HG02623 (cell line): ENCODE results near the gene FILIP1.

Source experiments
- ATAC-seq: cut with Tn5 transposase; IDR thresholded peaks from one replicate; pipeline ENCODE4 v1.9.1; 2021; ENCODE audit warnings: moderate library complexity; ENCODE audit not compliant: unreplicated experiment

Gene FILIP1

DNA sequence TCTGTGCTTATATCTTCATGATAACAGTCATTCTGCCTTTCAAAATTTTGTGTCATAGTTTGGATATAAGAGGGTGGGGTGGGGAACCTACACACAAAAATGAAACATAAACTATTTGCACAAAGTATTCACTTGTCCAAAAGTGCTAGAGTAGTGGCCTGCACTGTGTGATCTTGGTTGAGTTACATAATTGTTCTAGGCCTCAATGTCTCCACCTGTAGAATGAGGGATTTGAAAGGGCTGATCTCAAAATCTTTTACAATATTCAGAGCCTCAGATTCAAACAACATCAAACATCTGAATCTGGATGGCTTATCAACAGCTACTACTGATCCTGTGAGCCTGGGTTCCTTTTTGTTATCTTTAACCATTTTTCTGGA lies 144.7 kb downstream of the FILIP1 start:
- ATAC-seq: no peak

DNA sequence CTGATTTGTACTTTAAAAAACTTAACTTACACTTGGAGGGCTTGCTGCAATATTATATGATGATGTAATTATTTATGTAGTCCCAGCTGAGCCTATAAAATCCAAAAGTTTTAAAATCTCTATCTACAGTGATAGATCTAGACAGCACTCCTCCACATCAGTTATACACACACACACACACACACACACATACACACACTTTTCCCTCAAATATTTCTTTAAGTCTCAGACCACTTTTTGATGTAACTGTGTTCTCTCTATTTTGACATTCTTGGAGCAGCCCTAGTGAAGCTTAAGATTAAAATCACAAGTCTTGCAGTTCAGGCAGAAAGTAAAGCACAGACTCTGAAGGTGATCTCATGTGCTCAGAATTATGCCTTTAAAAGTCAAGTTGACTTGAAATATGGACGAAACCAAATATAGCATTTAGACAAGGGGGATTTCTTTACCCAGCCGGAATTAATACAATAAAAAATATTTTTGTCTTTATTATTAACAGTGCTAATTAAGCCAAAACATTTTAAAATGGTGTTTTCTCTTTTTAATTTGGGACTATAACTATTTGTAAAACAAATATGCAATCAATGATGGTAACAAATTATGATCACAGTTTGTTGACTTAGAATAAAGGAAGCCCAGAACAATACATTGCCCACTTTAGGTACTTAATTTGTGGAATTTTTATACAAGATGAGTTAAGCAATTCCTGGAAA lies 145.5 kb downstream of the FILIP1 start:
- ATAC-seq: no peak

DNA sequence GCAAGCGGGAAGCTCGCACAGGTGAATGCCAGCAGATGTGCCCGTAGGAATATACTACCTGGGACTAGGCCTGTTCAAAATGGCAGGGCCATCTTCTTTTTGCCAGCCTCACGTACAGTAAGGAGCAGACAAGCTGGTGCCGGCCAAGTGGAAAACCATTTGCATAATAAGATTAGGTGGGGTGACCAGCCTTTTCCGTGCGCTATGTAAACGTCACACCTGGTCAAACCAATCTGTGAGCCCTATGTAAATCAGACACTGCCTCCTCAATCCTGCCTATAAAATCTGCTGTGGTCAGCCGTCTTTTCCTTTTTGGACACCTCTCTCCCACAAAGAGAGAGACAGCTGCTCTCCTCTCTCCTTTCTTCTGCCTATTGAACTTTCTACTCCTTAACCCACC lies 148.2 kb downstream of the FILIP1 start:
- no peak for ATAC-seq

DNA sequence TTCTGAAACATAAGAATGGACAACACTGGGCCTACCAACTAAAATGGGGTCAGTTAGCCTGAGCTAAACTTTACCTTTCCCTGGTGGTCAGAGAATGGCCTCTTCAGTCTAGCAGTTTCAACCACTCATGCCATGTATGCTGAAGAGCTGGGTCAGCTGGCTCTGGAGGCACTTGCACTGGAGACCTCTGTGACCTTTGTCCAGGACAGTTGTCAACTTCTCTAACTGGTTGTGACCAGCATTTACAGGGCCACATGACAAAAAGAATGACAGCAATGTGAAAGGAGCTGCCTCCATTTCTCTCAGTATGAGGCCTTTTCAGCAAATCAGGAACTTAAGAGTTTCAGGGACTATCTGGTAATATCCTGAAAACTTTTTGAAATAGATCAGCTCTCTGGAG lies 149.1 kb downstream of the FILIP1 start:
- no peak for ATAC-seq

DNA sequence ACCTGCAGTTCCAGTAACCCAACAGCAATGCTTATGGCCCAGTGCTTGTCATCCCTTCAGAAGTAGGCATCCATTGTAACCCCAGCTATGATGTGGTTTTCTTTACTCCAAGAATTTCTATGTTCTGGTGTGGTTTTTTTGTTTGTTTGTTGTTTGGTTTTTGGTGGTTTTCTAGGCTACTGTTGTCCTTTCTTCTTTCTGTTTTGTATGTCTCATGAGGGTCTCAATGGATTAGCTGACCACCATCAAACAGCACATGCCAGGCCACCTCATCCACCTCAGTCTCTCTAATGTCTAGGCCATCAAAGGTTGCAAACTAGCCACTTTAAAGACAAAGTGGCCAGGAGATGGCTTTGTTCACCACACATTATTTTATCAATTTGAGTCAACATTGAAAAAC lies 149.6 kb downstream of the FILIP1 start:
- no peak for ATAC-seq

DNA sequence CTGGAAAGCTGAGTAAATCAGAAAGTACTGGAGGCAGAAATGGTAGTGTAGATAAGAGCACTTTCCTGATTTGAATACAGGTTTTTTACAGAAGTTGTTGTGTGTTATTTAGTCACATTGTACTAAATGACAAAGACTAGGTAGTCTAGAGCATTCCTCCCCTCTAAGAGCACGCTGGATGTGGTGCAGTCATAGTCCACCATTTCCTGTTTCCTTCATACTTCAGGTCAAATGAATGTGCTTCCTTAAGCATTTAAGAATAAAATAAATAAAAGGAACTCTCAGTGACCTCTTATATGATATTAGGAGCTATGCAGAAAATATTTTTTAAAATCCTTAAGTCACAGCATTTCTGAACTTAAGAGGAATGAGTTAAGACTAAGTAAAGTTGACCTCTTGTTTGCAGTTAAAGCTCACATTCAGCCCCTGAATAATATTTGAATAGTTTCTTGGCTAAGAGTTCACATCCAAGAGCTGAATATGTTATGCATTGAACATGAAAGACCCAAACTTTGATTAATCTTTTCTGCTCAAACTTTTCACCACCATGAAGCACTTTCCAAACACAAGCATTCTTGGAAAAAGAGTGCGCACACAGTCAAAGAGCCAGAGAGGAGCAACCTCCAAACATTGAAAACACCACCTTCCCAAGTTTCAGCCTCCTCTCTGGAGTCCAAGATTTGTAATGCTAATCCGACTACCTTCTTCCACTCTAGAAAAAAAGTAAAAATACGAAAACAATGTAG lies 155.6 kb downstream of the FILIP1 start:
- ATAC-seq: no peak

DNA sequence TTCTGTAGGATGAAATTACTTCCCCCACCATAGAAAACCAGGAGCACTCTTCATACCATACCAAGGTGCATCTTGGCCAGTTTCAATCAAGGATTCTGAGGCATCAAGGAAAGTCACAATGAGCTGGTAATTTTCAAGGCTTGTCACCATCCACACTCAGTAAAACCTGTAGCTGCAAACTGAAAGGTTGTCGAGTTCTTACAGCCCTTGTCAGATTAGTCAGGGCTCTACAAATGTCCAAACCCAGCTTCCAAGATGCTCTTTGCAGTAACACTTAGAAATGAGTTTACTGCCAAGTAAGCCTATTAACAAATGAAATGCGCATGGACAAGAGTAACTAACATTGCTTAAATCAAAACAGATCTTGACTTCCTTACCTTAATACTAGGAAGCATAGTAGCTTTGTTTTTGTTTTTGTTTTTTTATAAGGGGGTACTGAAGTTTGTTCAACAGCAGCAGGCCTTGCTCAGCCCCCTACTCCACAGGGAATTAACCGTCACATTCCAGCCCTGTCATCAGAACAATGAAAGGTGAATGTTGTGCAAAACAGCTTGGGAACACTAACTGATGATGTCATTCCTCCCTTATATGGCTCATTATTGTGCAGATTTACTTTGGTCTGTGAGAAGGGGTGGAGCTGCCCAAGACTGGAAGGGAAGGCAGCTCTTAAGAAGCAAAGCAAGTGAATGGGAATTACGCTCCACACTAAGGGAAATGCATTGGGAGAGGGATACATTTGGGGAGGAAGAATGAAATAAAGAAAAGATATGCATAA lies 159.1 kb downstream of the FILIP1 start:
- no peak for ATAC-seq

DNA sequence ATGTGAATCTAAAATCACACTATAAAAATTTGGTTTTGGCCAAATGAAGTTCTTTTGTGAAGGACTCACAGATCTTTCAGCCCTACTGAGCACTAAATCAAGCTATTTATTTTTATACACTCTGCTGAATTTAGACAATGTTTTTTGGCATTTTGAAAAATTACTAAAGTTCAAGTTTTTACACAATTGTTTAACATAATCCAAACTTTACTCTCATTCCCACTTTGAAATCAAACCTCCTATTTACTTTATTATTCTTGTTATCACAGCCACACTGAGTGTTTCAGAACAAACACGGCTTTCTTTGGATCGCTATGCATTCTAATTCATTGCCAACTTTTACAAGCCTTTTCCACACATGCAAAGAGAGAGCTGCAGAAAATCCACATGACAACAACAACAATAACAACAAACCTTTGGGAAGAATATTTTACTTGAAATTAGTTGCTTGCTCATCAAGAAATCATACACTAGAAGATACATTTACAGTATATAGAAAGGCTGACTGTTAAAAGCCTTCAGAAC lies 159.9 kb downstream of the FILIP1 start:
- ATAC-seq: no peak

DNA sequence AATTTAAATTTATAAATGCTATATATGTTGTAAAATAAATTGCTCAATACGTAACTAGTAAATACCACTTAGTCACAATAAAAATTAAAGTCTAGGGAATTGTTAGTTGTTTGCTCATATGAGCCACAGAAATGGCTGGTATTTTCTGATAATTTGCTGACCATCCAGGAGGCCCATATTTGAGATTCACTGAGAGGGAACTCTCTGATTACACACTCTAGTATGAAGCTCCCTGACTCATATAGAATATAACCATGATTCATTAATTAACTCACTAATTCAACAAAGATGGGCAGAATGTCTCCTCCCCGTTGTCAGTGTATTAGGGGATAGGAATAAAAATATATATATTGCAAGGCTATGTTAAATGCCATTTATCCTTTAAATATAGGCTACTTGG lies 162.4 kb downstream of the FILIP1 start:
- ATAC-seq: no peak

DNA sequence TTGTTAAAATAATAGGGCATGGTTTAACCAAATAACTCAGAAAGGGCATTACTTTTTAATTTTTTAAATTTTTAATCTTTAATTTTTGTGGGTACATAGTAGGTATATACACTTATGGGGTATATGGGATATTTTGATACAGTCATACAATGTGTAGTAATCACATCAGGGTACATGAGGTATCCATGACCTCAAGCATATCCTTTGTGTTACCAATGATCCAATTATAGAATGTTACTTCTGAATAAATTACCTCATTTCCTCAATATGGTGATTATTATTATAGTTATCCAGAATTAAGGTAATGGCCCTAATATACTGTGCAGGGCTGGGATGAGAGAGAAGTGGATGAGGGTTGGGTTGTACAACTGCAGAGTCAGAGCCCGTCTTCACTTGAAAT lies 163.9 kb downstream of the FILIP1 start:
- no peak for ATAC-seq

DNA sequence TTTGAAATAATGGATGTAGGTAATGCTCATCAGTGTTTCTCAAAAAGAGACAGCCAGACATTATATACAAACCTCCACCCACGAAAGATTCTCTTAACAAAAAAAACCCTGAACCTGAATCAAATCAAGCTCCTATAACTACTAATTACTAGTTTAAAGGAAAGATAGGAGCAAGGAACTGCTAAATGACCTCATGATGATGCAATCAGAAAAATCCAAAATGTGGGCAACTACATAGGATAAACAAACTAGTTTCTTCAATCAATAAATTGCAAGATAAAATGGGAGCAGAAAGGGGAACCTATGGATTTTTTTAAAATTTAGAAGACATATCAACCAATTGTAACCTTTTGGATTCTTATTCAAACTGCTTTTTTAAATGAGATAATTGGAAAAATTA lies 165.8 kb downstream of the FILIP1 start:
- no peak for ATAC-seq

DNA sequence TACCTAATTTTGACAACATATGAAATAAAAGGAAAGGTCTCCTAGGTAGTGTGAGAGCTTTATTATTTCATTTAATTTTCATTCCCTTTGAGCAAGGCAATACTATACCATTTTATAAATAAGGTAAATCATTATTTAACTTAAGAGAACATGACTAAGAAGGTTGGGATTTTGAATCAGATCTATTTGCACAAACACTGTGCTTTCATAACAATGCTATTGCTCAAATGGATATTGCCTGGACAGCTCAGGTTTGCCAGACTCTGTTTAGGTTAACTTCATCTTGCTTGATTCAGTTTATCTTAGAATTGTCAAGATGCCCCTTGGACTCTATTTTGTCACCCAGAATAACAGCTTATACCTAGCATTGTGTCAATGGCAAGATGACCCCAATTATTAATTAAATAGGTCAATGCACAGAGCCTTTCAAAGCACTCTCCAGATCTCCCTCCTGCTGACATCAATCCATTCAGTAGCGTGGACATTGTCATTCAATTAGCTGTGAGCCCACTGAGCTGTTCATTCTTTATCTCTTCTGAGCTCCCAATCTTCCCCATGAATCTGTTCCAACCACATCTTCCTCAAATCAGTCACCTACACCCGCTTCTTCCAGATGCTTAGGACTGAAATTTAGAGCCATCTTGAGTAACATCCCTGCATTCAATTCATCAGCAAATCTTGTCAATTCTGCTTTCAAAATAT lies 166.9 kb downstream of the FILIP1 start:
- no peak for ATAC-seq

DNA sequence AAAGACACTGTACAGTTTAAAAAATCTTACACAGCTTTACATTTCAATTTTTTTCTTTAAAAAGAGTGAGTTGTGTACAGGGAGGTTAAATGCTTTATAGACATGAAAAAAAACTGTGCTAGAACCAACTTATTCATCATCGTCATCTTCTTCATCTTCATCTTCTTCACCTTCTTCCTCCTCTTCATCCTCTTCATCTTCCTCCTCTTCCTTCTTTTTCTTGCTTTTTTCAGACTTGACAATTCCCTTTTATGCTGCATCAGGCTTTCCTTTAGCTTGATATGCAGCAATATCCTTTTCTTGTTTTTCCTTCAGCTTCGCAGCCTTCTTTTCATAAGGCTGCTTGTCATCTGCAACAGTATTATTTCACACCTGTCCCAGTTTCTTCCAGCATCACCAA lies 174.7 kb downstream of the FILIP1 start:
- ATAC-seq: no peak

DNA sequence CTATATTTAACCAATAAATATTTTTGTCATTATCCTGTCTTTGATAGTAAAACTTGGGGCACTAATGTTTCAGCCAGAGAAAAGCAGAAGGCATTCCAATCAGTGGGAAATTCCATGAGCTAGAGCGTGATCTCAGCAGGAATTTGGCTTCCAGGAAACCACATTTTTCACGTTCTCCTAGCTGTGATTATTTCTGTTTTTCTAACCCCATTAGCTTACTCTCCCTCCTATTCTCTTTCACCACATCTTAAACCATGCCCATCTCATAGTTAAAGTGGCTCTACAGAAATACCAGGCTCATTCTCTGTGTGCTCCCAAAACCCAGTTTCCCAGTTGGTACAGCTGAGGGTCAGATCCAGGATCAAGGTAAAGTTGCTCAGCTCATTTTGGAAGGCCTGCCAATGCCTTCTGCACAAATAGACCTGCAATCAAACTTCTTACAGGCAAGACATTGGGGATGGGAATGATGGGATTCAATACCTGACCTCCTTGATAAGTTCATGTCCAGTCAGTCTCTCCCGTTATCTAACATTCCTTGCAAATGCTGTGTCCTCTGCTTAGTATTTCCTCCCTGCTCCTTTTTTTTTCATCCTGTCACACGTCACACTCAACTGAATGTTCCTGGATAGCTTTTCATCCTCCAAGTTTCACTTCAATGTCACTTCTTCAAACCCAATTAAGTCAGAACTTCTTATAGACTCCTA lies 175.9 kb downstream of the FILIP1 start:
- ATAC-seq: no peak

DNA sequence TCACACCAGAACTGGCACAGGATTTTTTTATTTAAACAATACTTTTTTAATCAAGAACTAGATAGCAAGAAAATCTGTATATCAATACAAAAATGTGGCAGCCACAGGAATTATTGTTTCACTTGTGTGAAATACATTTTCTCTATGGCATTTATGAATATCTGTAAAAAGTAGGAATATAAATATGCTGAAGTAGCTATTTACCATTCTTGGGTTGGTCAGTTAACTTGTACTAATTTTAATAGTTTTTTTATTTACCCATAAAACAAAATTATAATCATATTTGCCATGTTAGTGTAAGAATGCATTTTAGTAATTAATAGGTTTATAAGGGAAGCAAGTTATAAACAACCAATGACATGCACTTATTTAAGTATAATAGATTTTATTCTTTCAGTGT lies 177.6 kb downstream of the FILIP1 start:
- ATAC-seq: no peak

DNA sequence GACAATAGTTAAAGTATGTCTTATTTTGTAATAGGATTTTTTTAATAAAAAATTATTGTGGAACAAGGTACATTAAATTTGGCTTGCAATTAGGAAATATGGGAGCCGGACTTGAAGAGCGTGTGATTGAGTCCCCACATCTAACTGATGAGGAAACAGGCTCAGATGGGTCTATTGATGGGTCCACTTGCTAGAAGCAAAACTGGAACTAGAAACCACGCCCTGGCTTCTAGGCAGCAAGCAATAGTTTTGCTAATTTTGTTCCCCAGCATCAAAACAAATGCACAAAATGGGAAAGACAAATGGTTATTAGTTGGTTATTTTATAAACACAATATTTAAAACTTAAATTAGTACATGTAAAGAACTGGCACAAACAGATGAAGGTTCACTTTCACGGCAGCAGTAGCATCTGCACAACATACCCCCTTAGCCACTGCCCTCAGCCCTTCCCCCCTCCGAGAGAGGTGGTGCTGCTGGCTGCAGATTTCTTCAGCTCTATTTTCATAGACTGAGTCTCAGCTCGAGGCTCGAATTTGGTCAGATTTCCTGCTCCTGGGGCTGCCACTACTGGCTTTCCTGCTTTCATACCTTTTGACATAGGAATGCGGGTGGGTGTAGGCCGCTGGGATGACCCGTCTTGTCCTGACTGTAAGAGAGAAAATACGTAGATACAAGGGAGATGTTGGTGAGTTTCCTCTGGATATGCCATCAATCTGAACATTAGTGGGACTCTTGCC lies 185.2 kb downstream of the FILIP1 start:
- no peak for ATAC-seq

DNA sequence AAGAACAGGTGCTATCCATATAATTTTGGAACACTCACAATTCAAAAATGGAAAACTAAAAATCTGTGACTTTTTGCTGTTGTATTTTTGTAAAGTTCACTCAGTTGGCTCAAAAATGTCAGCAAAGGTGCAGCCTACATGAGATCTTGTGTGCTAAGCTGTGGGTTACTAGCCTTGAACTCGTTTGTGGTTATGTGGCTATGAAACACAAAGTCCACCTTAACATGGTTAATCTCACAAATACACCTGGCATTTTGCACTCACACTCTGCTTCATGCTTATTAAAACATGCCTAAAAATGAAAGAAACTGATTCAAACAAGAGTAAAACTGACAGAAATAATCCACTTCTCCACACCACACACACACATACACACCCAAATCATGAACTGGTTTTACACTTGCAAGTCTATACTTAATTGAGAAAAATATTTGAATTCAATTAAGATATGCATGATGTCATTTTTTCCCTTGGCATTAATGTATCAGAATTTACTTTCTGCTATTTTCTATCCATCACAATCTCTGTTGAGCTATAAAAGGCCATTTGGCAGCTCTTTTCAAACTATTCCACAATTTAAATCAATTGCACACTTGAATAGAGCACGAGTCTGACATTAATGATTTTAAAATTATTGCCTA lies 186.1 kb downstream of the FILIP1 start:
- ATAC-seq: no peak

DNA sequence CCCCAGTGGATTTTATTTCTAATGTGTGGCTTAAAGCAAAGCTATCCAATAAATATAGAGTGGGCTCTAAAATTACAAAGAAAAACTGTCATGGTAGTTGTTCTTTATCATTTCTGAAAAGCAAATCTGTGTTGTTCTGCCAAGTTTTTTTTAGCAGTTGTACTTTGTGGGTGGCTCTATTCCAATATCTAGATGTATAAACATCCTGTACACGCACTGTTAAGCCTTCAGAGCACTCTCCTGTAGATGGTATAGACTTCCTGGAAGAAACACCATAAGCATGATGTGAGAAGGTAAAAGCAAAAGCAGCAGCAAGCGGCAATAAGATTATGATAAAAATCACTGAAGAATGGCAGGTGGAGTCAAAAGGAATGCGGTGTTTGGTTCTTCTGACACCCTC lies 187.5 kb downstream of the FILIP1 start:
- ATAC-seq: no peak

DNA sequence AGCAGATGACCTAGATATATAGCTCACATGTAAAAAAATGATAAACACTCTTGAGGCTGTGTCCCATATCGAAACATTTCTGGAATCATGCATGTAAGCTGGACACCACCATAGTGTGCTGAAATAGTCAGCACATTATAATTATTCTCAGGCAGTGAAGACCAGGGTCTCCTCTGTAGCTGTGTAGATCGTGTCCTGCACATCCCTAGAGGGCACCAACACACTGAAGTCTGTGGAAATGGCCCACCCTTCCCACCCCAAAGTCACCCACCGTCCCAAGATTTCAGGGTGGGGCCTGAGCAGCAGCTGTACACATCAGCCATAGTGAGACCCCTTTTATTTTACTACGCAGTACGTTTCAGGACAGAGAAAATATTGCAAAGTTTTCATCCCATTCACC lies 188.0 kb downstream of the FILIP1 start:
- no peak for ATAC-seq
